OCI-LY1 (cell line): ENCODE measurements around the gene HTR1D.

Source experiments
- H2AFZ ChIP-seq: fragments of 200-600 bp; sonication (generic), shearing (Covaris generic); 2 replicates; pipeline ENCODE4 v1.6.0; 2014; ENCODE audit warnings: antibody characterized with exemption, mild to moderate bottlenecking, low read length
- H3F3A ChIP-seq: fragments of 200-600 bp; sonication (generic), shearing (Covaris generic); 2 replicates; pipeline ENCODE4 v1.6.0; 2014; ENCODE audit warnings: mild to moderate bottlenecking, antibody characterized with exemption, low read length, moderate library complexity; ENCODE audit not compliant: insufficient read depth
- H3K27ac ChIP-seq: fragments of 200-600 bp; sonication (generic); 2 replicates; pipeline ENCODE4 v1.5.1; 2014; ENCODE audit warnings: low read length, mixed run types, mild to moderate bottlenecking, low read depth; ENCODE audit not compliant: poor library complexity, severe bottlenecking
- H3K27me3 ChIP-seq: fragments of 200-600 bp; sonication (generic); 2 replicates; pipeline ENCODE4 v1.6.0; 2014; ENCODE audit warnings: antibody characterized with exemption, mild to moderate bottlenecking, low read length, moderate library complexity; ENCODE audit not compliant: insufficient read depth
- H3K36me3 ChIP-seq: fragments of 200-600 bp; sonication (generic); 2 replicates; pipeline ENCODE4 v1.6.1; 2014; ENCODE audit warnings: mild to moderate bottlenecking, antibody characterized with exemption, low read length, moderate library complexity, mixed read lengths; ENCODE audit not compliant: insufficient read depth
- H3K4me1 ChIP-seq: fragments of 200-600 bp; sonication (generic); 2 replicates; pipeline ENCODE4 v1.5.1; 2014; ENCODE audit warnings: mild to moderate bottlenecking, low read length, moderate library complexity; ENCODE audit not compliant: insufficient read depth, severe bottlenecking
- H3K4me2 ChIP-seq: fragments of 200-600 bp; sonication (generic), shearing (Covaris generic); 2 replicates; pipeline ENCODE4 v1.6.1; 2014; ENCODE audit warnings: low read length
- H3K4me3 ChIP-seq: fragments of 200-600 bp; sonication (generic); 2 replicates; pipeline ENCODE4 v1.5.1; 2014; ENCODE audit warnings: low read length, low read depth, mild to moderate bottlenecking, mixed read lengths; ENCODE audit not compliant: poor library complexity, severe bottlenecking
- H3K79me2 ChIP-seq: fragments of 200-600 bp; shearing (Covaris generic); 2 replicates; pipeline ENCODE4 v1.6.1; 2016; ENCODE audit warnings: mixed run types, low read length, mixed read lengths; ENCODE audit not compliant: insufficient read depth
- H3K9ac ChIP-seq: fragments of 200-600 bp; sonication (generic), shearing (Covaris generic); 2 replicates; pipeline ENCODE4 v1.6.1; 2014; ENCODE audit warnings: mild to moderate bottlenecking, low read length, mixed read lengths
- H3K9me2 ChIP-seq: fragments of 200-600 bp; sonication (generic), shearing (Covaris generic); 2 replicates; pipeline ENCODE4 v1.6.1; 2014; ENCODE audit warnings: low read depth, mild to moderate bottlenecking, low read length, mixed read lengths
- H3K9me3 ChIP-seq: fragments of 200-600 bp; shearing (Covaris generic); 2 replicates; pipeline ENCODE4 v1.6.1; 2014; ENCODE audit warnings: low read length, mixed read lengths
- H4K20me1 ChIP-seq: fragments of 200-600 bp; sonication (generic), shearing (Covaris generic); 2 replicates; pipeline ENCODE4 v1.6.0; 2016; ENCODE audit warnings: mild to moderate bottlenecking, low read length; ENCODE audit not compliant: insufficient read depth
- CTCF ChIP-seq: fragments of 200-600 bp; sonication (generic), shearing (Covaris generic); IDR thresholded peaks from 2 replicates; pipeline ENCODE4 v1.5.1; 2017; ENCODE audit warnings: mild to moderate bottlenecking, antibody characterized with exemption, low read length, moderate library complexity, mixed read lengths
- EZH2 ChIP-seq: fragments of 200-600 bp; sonication (generic), shearing (Covaris generic); IDR thresholded peaks from 2 replicates; pipeline ENCODE4 v1.8.0; 2017; ENCODE audit warnings: borderline replicate concordance, mixed run types, mild to moderate bottlenecking, antibody characterized with exemption, low read length, moderate library complexity, mixed read lengths

Gene HTR1D

GRCh38 chr1:23185381-23185780 lies 31.9 kb downstream of the HTR1D start:
- no peak overlapping the region for H2AFZ ChIP-seq
- no peak overlapping the region for H3K4me2 ChIP-seq
- no peaks in the 10 kb centered on the region for H3F3A ChIP-seq
- H3K9me2 ChIP-seq, result no peaks in the 10 kb centered on the region
- H3K36me3 ChIP-seq, result no peaks in the 10 kb centered on the region
- no peak overlapping the region for H3K4me3 ChIP-seq
- TF ChIP-seq CTCF (no peak), EZH2 (no peak)
- no peaks in the 10 kb centered on the region for H4K20me1 ChIP-seq
- no peak overlapping the region for H3K9ac ChIP-seq
- no peaks in the 10 kb centered on the region for H3K79me2 ChIP-seq
- H3K9me3 ChIP-seq, result no peaks in the 10 kb centered on the region
- H3K27me3 ChIP-seq, result no peaks in the 10 kb centered on the region
- H3K27ac ChIP-seq, result no peak overlapping the region
- H3K4me1 ChIP-seq, result no peaks in the 10 kb centered on the region

- H3K4me3 ChIP-seq, result no peak overlapping the region
- H2AFZ ChIP-seq, result no peak overlapping the region
- no peak overlapping the region for H3K27ac ChIP-seq
- H3K9me3 ChIP-seq, result no peaks in the 10 kb centered on the region
- no peaks in the 10 kb centered on the region for H4K20me1 ChIP-seq
- H3K4me1 ChIP-seq, result no peaks in the 10 kb centered on the region
- H3K36me3 ChIP-seq, result no peaks in the 10 kb centered on the region
- TF ChIP-seq CTCF (peak; percentile 79), EZH2 (no peak)
- H3K9me2 ChIP-seq, result no peaks in the 10 kb centered on the region
- no peaks in the 10 kb centered on the region for H3K79me2 ChIP-seq
- H3K27me3 ChIP-seq, result no peaks in the 10 kb centered on the region
- H3K4me2 ChIP-seq, result no peak overlapping the region; the same call in 1 of the 2 replicates
- no peak overlapping the region for H3K9ac ChIP-seq
- H3F3A ChIP-seq, result no peaks in the 10 kb centered on the region
Observed at GRCh38 chr1:23184212-23184934, 32.9 kb downstream of the HTR1D start.

- H3K4me1 ChIP-seq, result peaks cover 11% of the 10 kb centered on the region
- H3K79me2 ChIP-seq, result no peaks in the 10 kb centered on the region
- no peaks in the 10 kb centered on the region for H3F3A ChIP-seq
- H4K20me1 ChIP-seq, result no peaks in the 10 kb centered on the region
- H3K9me3 ChIP-seq, result no peaks in the 10 kb centered on the region
- H3K27ac ChIP-seq, result no peak overlapping the region
- peaks cover 3% of the 10 kb centered on the region; the same call in 1 of the 2 replicates for H3K27me3 ChIP-seq
- H3K4me2 ChIP-seq, result no peak overlapping the region
- no peak overlapping the region for H2AFZ ChIP-seq
- no peaks in the 10 kb centered on the region for H3K9me2 ChIP-seq
- TF ChIP-seq CTCF (no peak), EZH2 (no peak)
- no peak overlapping the region for H3K9ac ChIP-seq
- H3K4me3 ChIP-seq, result no peak overlapping the region
- H3K36me3 ChIP-seq, result no peaks in the 10 kb centered on the region
Observed at GRCh38 chr1:23179862-23180261, 37.4 kb downstream of the HTR1D start.
